Caco-2 (cell line): ENCODE results near the gene CCL26. TPM values are rescaled to one million over a fixed set of nuclear protein-coding genes. Genes with fewer than 3 reads are reported as not detected.
A peak's percentile ranks its signal among the peaks of the same experiment; 100 is the strongest.

Experiments used
- BruUV-seq: library from RNA; stranded (reverse); fragments of 400-500 nt; replicated peaks from 2 replicates; lab custom pipeline; 2021; lab: Mats Ljungman, UMichigan
- CTCF ChIA-PET: fragments of 300-600 bp; sonication (Branson Sonifier 250); formaldehyde crosslinking; loops from one replicate; lab custom pipeline; 2022; ENCODE audit warnings: antibody characterized with exemption; lab: Charles Lee
- POLR2A ChIA-PET: fragments of 300-600 bp; sonication (Branson Sonifier 250); formaldehyde crosslinking; loops from one replicate; lab custom pipeline; 2022; ENCODE audit warnings: antibody characterized with exemption; lab: Charles Lee
- DNase-seq, 2 experiments: peaks; one replicate each; pipeline versions ENCODE4 v3.0.0 to v3.0.0-alpha.2; 2020 to 2022
- H3K27me3 ChIP-seq: replicated peaks from 2 replicates; pipeline ENCODE4 v1.6.0; 2011; ENCODE audit warnings: low read length; ENCODE audit not compliant: control insufficient read depth, insufficient read depth
- H3K36me3 ChIP-seq: 2 replicates; pipeline ENCODE4 v1.5.1; 2011; ENCODE audit warnings: low read length; ENCODE audit not compliant: control insufficient read depth, insufficient read depth
- H3K4me1 ChIP-seq: fragments of 250-450 bp; sonication (Bioruptor Pico); 2 replicates; pipeline ENCODE4 v1.5.1; 2020; ENCODE audit warnings: mild to moderate bottlenecking
- H3K4me3 ChIP-seq: 2 replicates; pipeline ENCODE4 v1.5.1; 2011; ENCODE audit warnings: low read depth, mild to moderate bottlenecking, control low read depth, low read length
- H3K9me3 ChIP-seq: fragments of 250-450 bp; sonication (Bioruptor Pico); 2 replicates; pipeline ENCODE4 v1.5.1; 2020; ENCODE audit warnings: mild to moderate bottlenecking, moderate library complexity
- H3K27ac Mint-ChIP-seq: one replicate; pipeline ENCODE4 v1.8.0; 2022; ENCODE audit warnings: mixed read lengths; ENCODE audit not compliant: unreplicated experiment
- H3K27me3 Mint-ChIP-seq: one replicate; pipeline ENCODE4 v1.8.0; 2022; ENCODE audit warnings: mixed read lengths; ENCODE audit not compliant: insufficient read depth, unreplicated experiment
- H3K36me3 Mint-ChIP-seq: one replicate; pipeline ENCODE4 v1.8.0; 2022; ENCODE audit warnings: mild to moderate bottlenecking, mixed read lengths; ENCODE audit not compliant: insufficient read depth, unreplicated experiment
- H3K4me1 Mint-ChIP-seq: one replicate; pipeline ENCODE4 v1.8.0; 2022; ENCODE audit warnings: low read depth, mixed read lengths; ENCODE audit not compliant: unreplicated experiment
- H3K4me3 Mint-ChIP-seq: one replicate; pipeline ENCODE4 v1.8.0; 2022; ENCODE audit warnings: mild to moderate bottlenecking, moderate library complexity, mixed read lengths; ENCODE audit not compliant: unreplicated experiment
- H3K9me3 Mint-ChIP-seq: one replicate; pipeline ENCODE4 v1.8.0; 2022; ENCODE audit warnings: mixed read lengths; ENCODE audit not compliant: unreplicated experiment
- CTCF ChIP-seq, 2 experiments: fragments of 200-600 bp in 1 of 2; IDR thresholded peaks; 1 replicate in 1 of 2; 2 replicates in 1 of 2; pipeline versions ENCODE4 v1.5.1 to v1.8.0; 2011 to 2022; ENCODE audit warnings: antibody characterized with exemption in 1 of 2, control low read depth in 1 of 2, inconsistent platforms in 1 of 2, low read depth in 1 of 2, low read length in 1 of 2, mild to moderate bottlenecking in 1 of 2, moderate library complexity in 1 of 2; ENCODE audit not compliant: insufficient read depth in 1 of 2, severe bottlenecking in 1 of 2, unreplicated experiment in 1 of 2
- intact Hi-C: fragments of 100-400 bp; cut with micrococcal nuclease; formaldehyde crosslinking; loops from one replicate; pipeline ENCODE4 v1.10.0; 2022; ENCODE audit not compliant: unreplicated experiment
- total RNA-seq: library from RNA; stranded (reverse); gene quantifications from 2 replicates; pipeline ENCODE4 v1.2.3, GENCODE V29; 2022

Gene CCL26
- total RNA-seq, 1 experiment from 2014 or later = not detected

- ChIA-PET CTCF (interaction anchor here (0.7 kb wide), 1 partner anchor 297 kb away, joined by 3 read pairs; no protein-coding TSS in a partner anchor), POLR2A (no interaction called here)
- H3K27ac Mint-ChIP-seq = no peak overlapping the region
- H3K9me3 Mint-ChIP-seq = no peaks in the 10 kb centered on the region
- no TSS peak for BruUV-seq
- peaks cover 6% of the 10 kb centered on the region for H3K4me1 Mint-ChIP-seq
- no peaks in the 10 kb centered on the region for H3K36me3 Mint-ChIP-seq
- intact Hi-C loops = no loop called here
- H3K27me3 Mint-ChIP-seq = no peaks in the 10 kb centered on the region
- H3K4me3 Mint-ChIP-seq = no peak overlapping the region
- Histone ChIP-seq H3K4me1 (no peaks in the 10 kb centered on the region), H3K27me3 (no peaks in the 10 kb centered on the region), H3K4me3 (no peak overlapping the region), H3K9me3 (no peaks in the 10 kb centered on the region), H3K36me3 (no peaks in the 10 kb centered on the region)
- no peak for DNase-seq
- no peak for TF ChIP-seq CTCF (IDR thresholded peaks at IDR 0.05; ENCODE audit: insufficient read depth in 1 of 2, low read depth in 1 of 2, low read length in 1 of 2, severe bottlenecking in 1 of 2, unreplicated experiment in 1 of 2)
Observed at GRCh38 chr7:75757860-75758259, 14.2 kb downstream of the CCL26 start.

- DNase-seq = peak; percentile 52 to 54
- H3K36me3 ChIP-seq = no peaks in the 10 kb centered on the region
- ChIA-PET POLR2A (no interaction called here), CTCF (no interaction called here)
- no peaks in the 10 kb centered on the region for H3K9me3 ChIP-seq
- TF ChIP-seq CTCF (IDR thresholded peaks at IDR 0.05; ENCODE audit: insufficient read depth in 1 of 2, low read depth in 1 of 2, low read length in 1 of 2, severe bottlenecking in 1 of 2, unreplicated experiment in 1 of 2) = peak; percentile 39 to 47
- intact Hi-C loops = no loop called here
- H3K27me3 ChIP-seq = no peaks in the 10 kb centered on the region
- no peak overlapping the region for H3K4me3 ChIP-seq
- peaks cover 2% of the 10 kb centered on the region for H3K4me1 Mint-ChIP-seq
- H3K27ac Mint-ChIP-seq = no peak overlapping the region
- BruUV-seq = no TSS peak
- no peaks in the 10 kb centered on the region for H3K36me3 Mint-ChIP-seq
- no peaks in the 10 kb centered on the region for H3K4me1 ChIP-seq
- no peaks in the 10 kb centered on the region for H3K27me3 Mint-ChIP-seq
- H3K4me3 Mint-ChIP-seq = no peak overlapping the region
- H3K9me3 Mint-ChIP-seq = no peaks in the 10 kb centered on the region
Observed at GRCh38 chr7:75756991-75757676, 14.9 kb downstream of the CCL26 start.

- Histone ChIP-seq H3K4me3 (no peak overlapping the region), H3K9me3 (no peaks in the 10 kb centered on the region), H3K36me3 (no peaks in the 10 kb centered on the region), H3K27me3 (no peaks in the 10 kb centered on the region), H3K4me1 (no peaks in the 10 kb centered on the region)
- no peak for TF ChIP-seq CTCF (IDR thresholded peaks at IDR 0.05; ENCODE audit: insufficient read depth in 1 of 2, low read depth in 1 of 2, low read length in 1 of 2, severe bottlenecking in 1 of 2, unreplicated experiment in 1 of 2)
- intact Hi-C loops = no loop called here
- POLR2A ChIA-PET = no interaction called here
- Mint-ChIP-seq H3K36me3 (no peaks in the 10 kb centered on the region), H3K9me3 (no peaks in the 10 kb centered on the region), H3K27me3 (no peaks in the 10 kb centered on the region), H3K4me3 (no peak overlapping the region), H3K4me1 (no peaks in the 10 kb centered on the region), H3K27ac (no peak overlapping the region)
- CTCF ChIA-PET = no interaction called here
- no TSS peak for BruUV-seq
- no peak for DNase-seq
Observed at GRCh38 chr7:75756206-75756990, 15.6 kb downstream of the CCL26 start.
